HEK293 (cell line): ENCODE measurements around the gene CASD1.
A peak's percentile ranks its signal among the peaks of the same experiment; 100 is the strongest.

Source experiments
- CTCF ChIA-PET: fragments of 350-600 bp; formaldehyde crosslinking; extraction: SDS; loops from one replicate; lab custom pipeline; 2021; ENCODE audit warnings: antibody characterized with exemption; lab: Yijun Ruan, JAX
- POLR2A ChIA-PET: fragments of 300-600 bp; formaldehyde crosslinking; extraction: SDS; loops from one replicate; lab custom pipeline; 2020; ENCODE audit warnings: antibody characterized with exemption, inconsistent platforms; lab: Yijun Ruan, JAX
- H3K27ac ChIP-seq: fragments of 200-500 bp; sonication (Bioruptor generic); 2 replicates; pipeline ENCODE4 v1.5.1; 2014; ENCODE audit warnings: low read depth, low read length, control low read depth, inconsistent platforms; ENCODE audit errors: extremely low read depth
- H3K36me3 ChIP-seq, 2 experiments: fragments of 200-500 bp in 1 of 2; sonication (Bioruptor generic) in 1 of 2; 1 replicate in 1 of 2; 2 replicates in 1 of 2; pipeline ENCODE4 v1.5.1; 2014 to 2017; ENCODE audit warnings: inconsistent platforms in 2 of 2, low read length in 2 of 2; ENCODE audit not compliant: control insufficient read depth in 2 of 2, insufficient read depth in 1 of 2
- H3K4me1 ChIP-seq: fragments of 200-500 bp; sonication (Bioruptor generic); 2 replicates; pipeline ENCODE4 v1.5.1; 2014; ENCODE audit warnings: mild to moderate bottlenecking, low read length, inconsistent platforms; ENCODE audit not compliant: control insufficient read depth, insufficient read depth
- H3K4me3 ChIP-seq: 2 replicates; pipeline ENCODE4 v1.5.1; 2011; ENCODE audit warnings: low read depth, mild to moderate bottlenecking, control low read depth, low read length, moderate library complexity
- H3K9me3 ChIP-seq: fragments of 200-500 bp; sonication (Bioruptor generic); 2 replicates; pipeline ENCODE4 v1.5.1; 2014; ENCODE audit warnings: low read depth, low read length, inconsistent platforms; ENCODE audit not compliant: control insufficient read depth, insufficient read depth
- FEZF1 ChIP-seq: fragments of 450-650 bp; formaldehyde crosslinking; IDR thresholded peaks from 2 replicates; pipeline ENCODE4 v1.5.1; 2016; ENCODE audit warnings: missing biosample characterization, missing genetic modification characterization
- SP7 ChIP-seq: fragments of 450-650 bp; formaldehyde crosslinking; IDR thresholded peaks from 2 replicates; pipeline ENCODE4 v1.5.1; 2016; ENCODE audit warnings: missing biosample characterization, missing genetic modification characterization
- TRIM28 ChIP-seq: IDR thresholded peaks from 2 replicates; pipeline ENCODE4 v1.6.1; 2011; ENCODE audit warnings: low read length, control low read depth, borderline replicate concordance
- ZFP37 ChIP-seq: fragments of 450-650 bp; formaldehyde crosslinking; IDR thresholded peaks from 2 replicates; pipeline ENCODE4 v1.5.1; 2016; ENCODE audit warnings: missing biosample characterization, missing genetic modification characterization
- ZNF133 ChIP-seq: fragments of 450-650 bp; formaldehyde crosslinking; IDR thresholded peaks from 2 replicates; pipeline ENCODE4 v1.5.1; 2016; ENCODE audit warnings: missing biosample characterization, missing genetic modification characterization
- ZNF138 ChIP-seq: fragments of 450-650 bp; formaldehyde crosslinking; IDR thresholded peaks from 2 replicates; pipeline ENCODE4 v1.5.1; 2016; ENCODE audit warnings: missing biosample characterization, missing genetic modification characterization, borderline replicate concordance
- ZNF16 ChIP-seq: fragments of 450-650 bp; formaldehyde crosslinking; IDR thresholded peaks from 2 replicates; pipeline ENCODE4 v1.5.1; 2016; ENCODE audit warnings: low read depth, missing biosample characterization, missing genetic modification characterization
- ZNF174 ChIP-seq: fragments of 450-650 bp; formaldehyde crosslinking; IDR thresholded peaks from 2 replicates; pipeline ENCODE4 v1.5.0; 2017; ENCODE audit warnings: missing biosample characterization, mild to moderate bottlenecking, missing genetic modification characterization
- ZNF311 ChIP-seq: fragments of 450-650 bp; formaldehyde crosslinking; IDR thresholded peaks from 2 replicates; pipeline ENCODE4 v1.5.1; 2017; ENCODE audit warnings: missing biosample characterization, missing genetic modification characterization, borderline replicate concordance
- ZNF335 ChIP-seq: fragments of 450-650 bp; formaldehyde crosslinking; conservative IDR thresholded peaks from 2 replicates; pipeline ENCODE4 v1.5.1; 2016; ENCODE audit warnings: missing biosample characterization, missing genetic modification characterization
- ZNF514 ChIP-seq: fragments of 450-650 bp; formaldehyde crosslinking; IDR thresholded peaks from 2 replicates; pipeline ENCODE4 v1.5.1; 2016; ENCODE audit warnings: missing biosample characterization, missing genetic modification characterization
- ZNF621 ChIP-seq: fragments of 450-650 bp; formaldehyde crosslinking; IDR thresholded peaks from 2 replicates; pipeline ENCODE4 v1.5.1; 2017; ENCODE audit warnings: missing biosample characterization, missing genetic modification characterization
- ZNF664 ChIP-seq: fragments of 450-650 bp; formaldehyde crosslinking; IDR thresholded peaks from 2 replicates; pipeline ENCODE4 v1.5.1; 2016; ENCODE audit warnings: missing biosample characterization, missing genetic modification characterization
- ZNF670 ChIP-seq: fragments of 450-650 bp; formaldehyde crosslinking; IDR thresholded peaks from 2 replicates; pipeline ENCODE4 v1.5.1; 2016; ENCODE audit warnings: missing biosample characterization, missing genetic modification characterization, low read depth
- TF ChIP-seq, protein P1 (sequence below): fragments of 450-650 bp; formaldehyde crosslinking; IDR thresholded peaks from 2 replicates; pipeline ENCODE4 v1.5.1; 2016; ENCODE audit warnings: missing biosample characterization, missing genetic modification characterization
- TF ChIP-seq, protein P2 (sequence below): fragments of 450-650 bp; formaldehyde crosslinking; IDR thresholded peaks from 2 replicates; pipeline ENCODE4 v1.5.1; 2017; ENCODE audit warnings: missing biosample characterization, missing genetic modification characterization
- TF ChIP-seq, protein P3 (sequence below): fragments of 450-650 bp; formaldehyde crosslinking; IDR thresholded peaks from 2 replicates; pipeline ENCODE4 v1.5.1; 2016; ENCODE audit warnings: missing biosample characterization, missing genetic modification characterization
- TF ChIP-seq, protein P4 (sequence below): fragments of 450-650 bp; formaldehyde crosslinking; conservative IDR thresholded peaks from 2 replicates; pipeline ENCODE4 v1.5.1; 2016; ENCODE audit warnings: low read depth, missing biosample characterization, missing genetic modification characterization
- TF ChIP-seq, protein P5 (sequence below): fragments of 450-650 bp; formaldehyde crosslinking; IDR thresholded peaks from 2 replicates; pipeline ENCODE4 v1.5.1; 2016; ENCODE audit warnings: missing biosample characterization, missing genetic modification characterization
- TF ChIP-seq, protein P6 (sequence below): fragments of 450-650 bp; formaldehyde crosslinking; IDR thresholded peaks from 2 replicates; pipeline ENCODE4 v1.5.1; 2016; ENCODE audit warnings: missing biosample characterization, missing genetic modification characterization

CASD1 gene

DNA sequence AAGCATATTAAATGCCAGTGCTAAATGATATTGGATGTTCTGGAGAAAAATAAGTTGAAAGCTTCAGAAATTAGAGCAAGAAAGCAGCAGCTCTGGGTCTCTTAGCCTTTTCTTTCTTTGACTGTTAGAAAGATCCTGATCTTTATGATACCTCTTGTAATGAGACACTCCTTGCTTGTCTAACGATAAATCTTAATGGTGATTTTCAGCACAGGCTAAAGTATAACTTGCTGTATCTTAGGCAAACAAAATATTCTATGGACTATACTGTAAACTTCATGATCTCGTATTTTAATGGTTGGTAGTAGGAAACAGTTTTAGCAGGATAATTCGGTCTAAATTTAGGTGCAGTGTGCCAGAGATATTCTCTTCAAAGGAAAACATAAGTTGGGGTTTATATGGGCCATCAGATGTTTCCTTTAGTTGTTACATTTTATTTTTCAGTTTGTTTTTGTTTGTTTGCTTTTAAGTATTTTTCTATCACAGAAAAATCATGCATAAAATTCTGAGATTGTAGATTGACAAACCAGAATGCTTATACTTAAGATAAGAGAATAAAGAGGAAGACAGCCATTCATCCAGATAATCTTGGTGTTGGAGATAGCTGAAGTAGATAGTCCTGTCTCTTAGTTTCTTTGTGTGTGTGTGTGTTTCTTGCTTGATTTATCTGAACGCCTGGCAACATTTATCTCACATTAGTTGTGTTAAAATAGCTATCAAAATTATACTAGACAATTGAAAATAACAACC is 4.7 kb downstream of the CASD1 start:
- H3K4me1 ChIP-seq, result peaks cover 28% of the 10 kb centered on the region
- no peaks in the 10 kb centered on the region for H3K9me3 ChIP-seq
- H3K27ac ChIP-seq, result peak overlapping the region; percentile 27; the same call in 1 of the 2 replicates
- CTCF ChIA-PET, result no interaction called here
- POLR2A ChIA-PET, result interaction anchor here (0.7 kb wide), 1 partner anchor 14 kb away, joined by 3 read pairs; no protein-coding TSS in a partner anchor
- H3K4me3 ChIP-seq, result no peak overlapping the region
- H3K36me3 ChIP-seq, result peaks cover 0 to 7% of the 10 kb centered on the region in 2 experiments; a peak in 1 of 3 replicates
- TF ChIP-seq ZNF311 (tag by site-specific recombination), result no peak
- TF ChIP-seq, protein P1, sequence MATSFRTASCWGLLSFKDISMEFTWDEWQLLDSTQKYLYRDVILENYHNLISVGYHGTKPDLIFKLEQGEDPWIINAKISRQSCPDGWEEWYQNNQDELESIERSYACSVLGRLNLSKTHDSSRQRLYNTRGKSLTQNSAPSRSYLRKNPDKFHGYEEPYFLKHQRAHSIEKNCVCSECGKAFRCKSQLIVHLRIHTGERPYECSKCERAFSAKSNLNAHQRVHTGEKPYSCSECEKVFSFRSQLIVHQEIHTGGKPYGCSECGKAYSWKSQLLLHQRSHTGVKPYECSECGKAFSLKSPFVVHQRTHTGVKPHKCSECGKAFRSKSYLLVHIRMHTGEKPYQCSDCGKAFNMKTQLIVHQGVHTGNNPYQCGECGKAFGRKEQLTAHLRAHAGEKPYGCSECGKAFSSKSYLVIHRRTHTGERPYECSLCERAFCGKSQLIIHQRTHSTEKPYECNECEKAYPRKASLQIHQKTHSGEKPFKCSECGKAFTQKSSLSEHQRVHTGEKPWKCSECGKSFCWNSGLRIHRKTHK, result no peak
- no peak for TF ChIP-seq ZNF621 (tag by site-specific recombination)
- no peak for TF ChIP-seq ZNF138 (tag by site-specific recombination)
- TF ChIP-seq, protein P2, sequence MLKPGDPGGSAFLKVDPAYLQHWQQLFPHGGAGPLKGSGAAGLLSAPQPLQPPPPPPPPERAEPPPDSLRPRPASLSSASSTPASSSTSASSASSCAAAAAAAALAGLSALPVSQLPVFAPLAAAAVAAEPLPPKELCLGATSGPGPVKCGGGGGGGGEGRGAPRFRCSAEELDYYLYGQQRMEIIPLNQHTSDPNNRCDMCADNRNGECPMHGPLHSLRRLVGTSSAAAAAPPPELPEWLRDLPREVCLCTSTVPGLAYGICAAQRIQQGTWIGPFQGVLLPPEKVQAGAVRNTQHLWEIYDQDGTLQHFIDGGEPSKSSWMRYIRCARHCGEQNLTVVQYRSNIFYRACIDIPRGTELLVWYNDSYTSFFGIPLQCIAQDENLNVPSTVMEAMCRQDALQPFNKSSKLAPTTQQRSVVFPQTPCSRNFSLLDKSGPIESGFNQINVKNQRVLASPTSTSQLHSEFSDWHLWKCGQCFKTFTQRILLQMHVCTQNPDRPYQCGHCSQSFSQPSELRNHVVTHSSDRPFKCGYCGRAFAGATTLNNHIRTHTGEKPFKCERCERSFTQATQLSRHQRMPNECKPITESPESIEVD (tag by site-specific recombination), result peak; percentile 94
- TF ChIP-seq ZNF514 (tag by site-specific recombination), result no peak
- TF ChIP-seq ZNF664, result no peak
- 0 out of 2 replicates have a peak, but pooled peaks have one; percentile 13 for TF ChIP-seq ZNF335 (tag by site-specific recombination)
- TF ChIP-seq SP7 (tag by site-specific recombination), result peak; percentile 35
- TF ChIP-seq ZNF670 (tag by site-specific recombination), result no peak
- TF ChIP-seq, protein P3, sequence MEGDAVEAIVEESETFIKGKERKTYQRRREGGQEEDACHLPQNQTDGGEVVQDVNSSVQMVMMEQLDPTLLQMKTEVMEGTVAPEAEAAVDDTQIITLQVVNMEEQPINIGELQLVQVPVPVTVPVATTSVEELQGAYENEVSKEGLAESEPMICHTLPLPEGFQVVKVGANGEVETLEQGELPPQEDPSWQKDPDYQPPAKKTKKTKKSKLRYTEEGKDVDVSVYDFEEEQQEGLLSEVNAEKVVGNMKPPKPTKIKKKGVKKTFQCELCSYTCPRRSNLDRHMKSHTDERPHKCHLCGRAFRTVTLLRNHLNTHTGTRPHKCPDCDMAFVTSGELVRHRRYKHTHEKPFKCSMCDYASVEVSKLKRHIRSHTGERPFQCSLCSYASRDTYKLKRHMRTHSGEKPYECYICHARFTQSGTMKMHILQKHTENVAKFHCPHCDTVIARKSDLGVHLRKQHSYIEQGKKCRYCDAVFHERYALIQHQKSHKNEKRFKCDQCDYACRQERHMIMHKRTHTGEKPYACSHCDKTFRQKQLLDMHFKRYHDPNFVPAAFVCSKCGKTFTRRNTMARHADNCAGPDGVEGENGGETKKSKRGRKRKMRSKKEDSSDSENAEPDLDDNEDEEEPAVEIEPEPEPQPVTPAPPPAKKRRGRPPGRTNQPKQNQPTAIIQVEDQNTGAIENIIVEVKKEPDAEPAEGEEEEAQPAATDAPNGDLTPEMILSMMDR (tag by site-specific recombination), result no peak
- TF ChIP-seq FEZF1 (tag by site-specific recombination), result peak; percentile 42; the same call in 1 of the 2 replicates
- no peak for TF ChIP-seq ZNF16 (tag by site-specific recombination)
- TF ChIP-seq TRIM28, result no peak
- TF ChIP-seq, protein P4, sequence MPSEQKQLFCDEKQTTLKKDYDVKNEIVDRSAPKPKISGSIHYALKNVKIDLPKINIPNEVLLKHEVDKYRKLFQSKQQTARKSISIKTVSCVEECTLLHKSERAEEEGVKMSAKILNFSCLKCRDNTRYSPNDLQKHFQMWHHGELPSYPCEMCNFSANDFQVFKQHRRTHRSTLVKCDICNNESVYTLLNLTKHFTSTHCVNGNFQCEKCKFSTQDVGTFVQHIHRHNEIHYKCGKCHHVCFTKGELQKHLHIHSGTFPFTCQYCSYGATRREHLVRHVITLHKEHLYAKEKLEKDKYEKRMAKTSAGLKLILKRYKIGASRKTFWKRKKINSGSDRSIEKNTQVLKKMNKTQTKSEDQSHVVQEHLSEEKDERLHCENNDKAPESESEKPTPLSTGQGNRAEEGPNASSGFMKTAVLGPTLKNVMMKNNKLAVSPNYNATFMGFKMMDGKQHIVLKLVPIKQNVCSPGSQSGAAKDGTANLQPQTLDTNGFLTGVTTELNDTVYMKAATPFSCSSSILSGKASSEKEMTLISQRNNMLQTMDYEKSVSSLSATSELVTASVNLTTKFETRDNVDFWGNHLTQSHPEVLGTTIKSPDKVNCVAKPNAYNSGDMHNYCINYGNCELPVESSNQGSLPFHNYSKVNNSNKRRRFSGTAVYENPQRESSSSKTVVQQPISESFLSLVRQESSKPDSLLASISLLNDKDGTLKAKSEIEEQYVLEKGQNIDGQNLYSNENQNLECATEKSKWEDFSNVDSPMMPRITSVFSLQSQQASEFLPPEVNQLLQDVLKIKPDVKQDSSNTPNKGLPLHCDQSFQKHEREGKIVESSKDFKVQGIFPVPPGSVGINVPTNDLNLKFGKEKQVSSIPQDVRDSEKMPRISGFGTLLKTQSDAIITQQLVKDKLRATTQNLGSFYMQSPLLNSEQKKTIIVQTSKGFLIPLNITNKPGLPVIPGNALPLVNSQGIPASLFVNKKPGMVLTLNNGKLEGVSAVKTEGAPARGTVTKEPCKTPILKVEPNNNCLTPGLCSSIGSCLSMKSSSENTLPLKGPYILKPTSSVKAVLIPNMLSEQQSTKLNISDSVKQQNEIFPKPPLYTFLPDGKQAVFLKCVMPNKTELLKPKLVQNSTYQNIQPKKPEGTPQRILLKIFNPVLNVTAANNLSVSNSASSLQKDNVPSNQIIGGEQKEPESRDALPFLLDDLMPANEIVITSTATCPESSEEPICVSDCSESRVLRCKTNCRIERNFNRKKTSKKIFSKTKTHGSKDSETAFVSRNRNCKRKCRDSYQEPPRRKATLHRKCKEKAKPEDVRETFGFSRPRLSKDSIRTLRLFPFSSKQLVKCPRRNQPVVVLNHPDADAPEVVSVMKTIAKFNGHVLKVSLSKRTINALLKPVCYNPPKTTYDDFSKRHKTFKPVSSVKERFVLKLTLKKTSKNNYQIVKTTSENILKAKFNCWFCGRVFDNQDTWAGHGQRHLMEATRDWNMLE, result no peak
- TF ChIP-seq, protein P5, sequence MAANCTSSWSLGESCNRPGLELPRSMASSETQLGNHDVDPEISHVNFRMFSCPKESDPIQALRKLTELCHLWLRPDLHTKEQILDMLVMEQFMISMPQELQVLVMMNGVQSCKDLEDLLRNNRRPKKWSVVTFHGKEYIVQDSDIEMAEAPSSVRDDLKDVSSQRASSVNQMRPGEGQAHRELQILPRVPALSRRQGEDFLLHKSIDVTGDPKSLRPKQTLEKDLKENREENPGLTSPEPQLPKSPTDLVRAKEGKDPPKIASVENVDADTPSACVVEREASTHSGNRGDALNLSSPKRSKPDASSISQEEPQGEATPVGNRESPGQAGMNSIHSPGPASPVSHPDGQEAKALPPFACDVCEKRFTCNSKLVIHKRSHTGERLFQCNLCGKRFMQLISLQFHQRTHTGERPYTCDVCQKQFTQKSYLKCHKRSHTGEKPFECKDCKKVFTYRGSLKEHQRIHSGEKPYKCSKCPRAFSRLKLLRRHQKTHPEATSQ (tag by site-specific recombination), result no peak
- TF ChIP-seq, protein P6, sequence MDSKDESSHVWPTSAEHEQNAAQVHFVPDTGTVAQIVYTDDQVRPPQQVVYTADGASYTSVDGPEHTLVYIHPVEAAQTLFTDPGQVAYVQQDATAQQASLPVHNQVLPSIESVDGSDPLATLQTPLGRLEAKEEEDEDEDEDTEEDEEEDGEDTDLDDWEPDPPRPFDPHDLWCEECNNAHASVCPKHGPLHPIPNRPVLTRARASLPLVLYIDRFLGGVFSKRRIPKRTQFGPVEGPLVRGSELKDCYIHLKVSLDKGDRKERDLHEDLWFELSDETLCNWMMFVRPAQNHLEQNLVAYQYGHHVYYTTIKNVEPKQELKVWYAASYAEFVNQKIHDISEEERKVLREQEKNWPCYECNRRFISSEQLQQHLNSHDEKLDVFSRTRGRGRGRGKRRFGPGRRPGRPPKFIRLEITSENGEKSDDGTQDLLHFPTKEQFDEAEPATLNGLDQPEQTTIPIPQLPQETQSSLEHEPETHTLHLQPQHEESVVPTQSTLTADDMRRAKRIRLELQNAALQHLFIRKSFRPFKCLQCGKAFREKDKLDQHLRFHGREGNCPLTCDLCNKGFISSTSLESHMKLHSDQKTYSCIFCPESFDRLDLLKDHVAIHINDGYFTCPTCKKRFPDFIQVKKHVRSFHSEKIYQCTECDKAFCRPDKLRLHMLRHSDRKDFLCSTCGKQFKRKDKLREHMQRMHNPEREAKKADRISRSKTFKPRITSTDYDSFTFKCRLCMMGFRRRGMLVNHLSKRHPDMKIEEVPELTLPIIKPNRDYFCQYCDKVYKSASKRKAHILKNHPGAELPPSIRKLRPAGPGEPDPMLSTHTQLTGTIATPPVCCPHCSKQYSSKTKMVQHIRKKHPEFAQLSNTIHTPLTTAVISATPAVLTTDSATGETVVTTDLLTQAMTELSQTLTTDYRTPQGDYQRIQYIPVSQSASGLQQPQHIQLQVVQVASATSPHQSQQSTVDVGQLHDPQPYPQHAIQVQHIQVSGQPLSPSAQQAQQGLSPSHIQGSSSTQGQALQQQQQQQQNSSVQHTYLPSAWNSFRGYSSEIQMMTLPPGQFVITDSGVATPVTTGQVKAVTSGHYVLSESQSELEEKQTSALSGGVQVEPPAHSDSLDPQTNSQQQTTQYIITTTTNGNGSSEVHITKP (tag by site-specific recombination), result no peak
- TF ChIP-seq ZNF133 (tag by site-specific recombination), result no peak
- no peak for TF ChIP-seq ZFP37 (tag by site-specific recombination)
- no peak for TF ChIP-seq ZNF174 (tag by site-specific recombination)
